HepG2 (cell line): ENCODE measurements around the gene CCL19. TPM values are rescaled to one million over a fixed set of nuclear protein-coding genes. Genes with fewer than 3 reads are reported as not detected.

Source experiments
- BCL6 ChIP-seq: IDR thresholded peaks from 2 replicates; pipeline ENCODE4 v1.6.1; 2016; ENCODE audit warnings: missing genetic modification reagents, missing compliant biosample characterization
- MATR3 ChIP-seq: sonication (generic); formaldehyde crosslinking; IDR thresholded peaks from 2 replicates; pipeline ENCODE4 v1.4.0; 2020; ENCODE audit warnings: missing genetic modification reagents
- MED1 ChIP-seq: sonication (generic); formaldehyde crosslinking; IDR thresholded peaks from 2 replicates; pipeline ENCODE4 v1.4.0; 2020; ENCODE audit warnings: missing genetic modification reagents
- ONECUT2 ChIP-seq: sonication (generic); formaldehyde crosslinking; IDR thresholded peaks from 2 replicates; pipeline ENCODE4 v1.4.0; 2020; ENCODE audit warnings: missing genetic modification reagents
- SAP130 ChIP-seq: IDR thresholded peaks from 2 replicates; pipeline ENCODE4 v1.6.1; 2016; ENCODE audit warnings: low read depth
- SSRP1 ChIP-seq: IDR thresholded peaks from 2 replicates; pipeline ENCODE4 v1.6.1; 2016; ENCODE audit warnings: control low read depth
- THAP11 ChIP-seq: IDR thresholded peaks from 2 replicates; pipeline ENCODE4 v1.6.1; 2016; ENCODE audit warnings: missing biosample characterization, missing genetic modification reagents
- ZEB1 ChIP-seq: IDR thresholded peaks from 2 replicates; pipeline ENCODE4 v1.6.1; 2012; ENCODE audit warnings: mild to moderate bottlenecking, low read depth, inconsistent platforms; ENCODE audit not compliant: insufficient replicate concordance
- ZFP37 ChIP-seq: sonication (generic); formaldehyde crosslinking; IDR thresholded peaks from 2 replicates; pipeline ENCODE4 v1.4.0; 2020; ENCODE audit warnings: missing genetic modification reagents, borderline replicate concordance
- ZFP41 ChIP-seq: sonication (generic); formaldehyde crosslinking; IDR thresholded peaks from 2 replicates; pipeline ENCODE4 v1.4.0; 2020; ENCODE audit warnings: mild to moderate bottlenecking, missing genetic modification reagents, borderline replicate concordance
- ZKSCAN1 ChIP-seq: fragments of 150-350 bp; IDR thresholded peaks from 2 replicates; pipeline ENCODE4 v1.6.1; 2014; ENCODE audit warnings: low read length
- ZNF225 ChIP-seq: sonication (generic); formaldehyde crosslinking; IDR thresholded peaks from 2 replicates; pipeline ENCODE4 v1.4.0; 2020; ENCODE audit warnings: mild to moderate bottlenecking, missing genetic modification reagents
- ZNF589 ChIP-seq: sonication (generic); formaldehyde crosslinking; conservative IDR thresholded peaks from 2 replicates; pipeline ENCODE4 v1.8.0; 2022; ENCODE audit warnings: mild to moderate bottlenecking, moderate library complexity, missing genetic modification reagents
- ZNF616 ChIP-seq: sonication (generic); formaldehyde crosslinking; IDR thresholded peaks from 2 replicates; pipeline ENCODE4 v1.5.0; 2020; ENCODE audit warnings: low read depth, mild to moderate bottlenecking, missing genetic modification reagents
- ZSCAN29 ChIP-seq: sonication (generic); formaldehyde crosslinking; conservative IDR thresholded peaks from 2 replicates; pipeline ENCODE4 v1.4.0; 2020; ENCODE audit warnings: mild to moderate bottlenecking, missing genetic modification reagents
- ZSCAN31 ChIP-seq: sonication (generic); formaldehyde crosslinking; IDR thresholded peaks from 2 replicates; pipeline ENCODE4 v1.5.0; 2020; ENCODE audit warnings: low read depth, mild to moderate bottlenecking, missing genetic modification reagents
- polyA plus RNA-seq, 8 experiments: library from polyadenylated mRNA; depleted of rRNA in 3 of 8; stranded (reverse) in 7 of 8; unstranded in 1 of 8; fragments of >200 nt; fragmentation: Illumina TruSeq in 4 of 8; extraction: Trizol in 4 of 8; gene quantifications; 2 replicates each; pipeline versions ENCODE4 v1.2.1 to v1.2.3, GENCODE V29; 2011 to 2016; ENCODE audit warnings: low read depth in 4 of 8, missing spikeins in 1 of 8, mixed read lengths in 1 of 8; ENCODE audit not compliant: insufficient read depth in 1 of 8
- total RNA-seq, 5 experiments: library from RNA; depleted of rRNA; stranded (reverse); fragments of >200 nt; fragmentation: Illumina TruSeq; extraction: Trizol; gene quantifications; 2 replicates each; pipeline ENCODE4 v1.2.3, GENCODE V29; 2016; ENCODE audit warnings: low read depth in 1 of 5
- TF ChIP-seq, protein P1 (sequence below): sonication (generic); formaldehyde crosslinking; IDR thresholded peaks from 2 replicates; pipeline ENCODE4 v1.5.1; 2020; ENCODE audit warnings: mild to moderate bottlenecking, moderate library complexity, missing genetic modification reagents
- TF ChIP-seq, protein P2 (sequence below): sonication (generic); formaldehyde crosslinking; IDR thresholded peaks from 2 replicates; pipeline ENCODE4 v1.4.0; 2020; ENCODE audit warnings: missing genetic modification reagents
- TF ChIP-seq, protein P3 (sequence below): IDR thresholded peaks from 2 replicates; pipeline ENCODE4 v1.6.1; 2012; ENCODE audit warnings: inconsistent platforms
- TF ChIP-seq, protein P4 (sequence below): sonication (generic); formaldehyde crosslinking; IDR thresholded peaks from 2 replicates; pipeline ENCODE4 v1.4.0; 2020; ENCODE audit warnings: missing genetic modification reagents, borderline replicate concordance
- TF ChIP-seq, protein P5 (sequence below): sonication (generic); formaldehyde crosslinking; IDR thresholded peaks from 2 replicates; pipeline ENCODE4 v1.8.1; 2023; ENCODE audit warnings: mild to moderate bottlenecking, inconsistent platforms, moderate library complexity, missing genetic modification reagents, borderline replicate concordance

Gene CCL19
- total and polyA plus RNA-seq, 2 of the 13 experiments (the other 11 are each of a cell fraction or from before 2014, with no cell fraction given) = not detected

DNA sequence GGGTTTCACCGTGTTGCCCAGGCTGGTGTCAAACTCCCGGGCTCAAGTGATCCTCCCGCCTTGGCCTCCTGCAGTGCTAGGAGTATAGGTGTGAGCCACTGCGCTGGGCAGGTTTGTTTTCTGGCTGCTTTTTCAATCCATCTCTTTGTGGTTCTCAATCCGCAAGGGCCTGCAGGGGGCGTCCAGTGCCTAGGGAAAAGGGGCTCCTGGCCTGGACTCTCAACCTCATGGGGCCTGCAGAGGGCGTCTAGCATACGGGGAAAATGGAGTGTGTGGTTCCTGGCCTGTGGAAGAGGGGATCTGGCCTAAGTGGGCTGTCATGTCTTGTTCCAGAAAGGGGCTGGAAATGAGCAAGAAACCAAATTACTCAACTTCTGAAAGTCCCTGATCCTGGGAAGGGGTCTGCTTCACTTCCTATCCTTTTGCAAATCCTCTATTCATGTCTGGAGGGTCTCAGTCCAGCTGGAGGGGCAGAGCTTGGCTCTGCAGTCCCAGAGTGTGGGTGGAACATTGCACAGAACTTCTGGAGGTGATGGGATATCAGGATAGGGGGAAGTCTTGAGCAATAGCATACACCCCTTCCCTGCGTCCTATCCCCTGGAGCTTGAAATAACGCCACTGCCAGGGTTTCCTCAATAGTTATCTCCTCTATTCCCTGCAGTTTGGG is 15.9 kb downstream of the CCL19 start (continued):
- no peak for TF ChIP-seq ZEB1
- peak; percentile 47; the same call in 1 of the 2 replicates for TF ChIP-seq MED1 (CRISPR knock-in tag)
- TF ChIP-seq, protein P1, sequence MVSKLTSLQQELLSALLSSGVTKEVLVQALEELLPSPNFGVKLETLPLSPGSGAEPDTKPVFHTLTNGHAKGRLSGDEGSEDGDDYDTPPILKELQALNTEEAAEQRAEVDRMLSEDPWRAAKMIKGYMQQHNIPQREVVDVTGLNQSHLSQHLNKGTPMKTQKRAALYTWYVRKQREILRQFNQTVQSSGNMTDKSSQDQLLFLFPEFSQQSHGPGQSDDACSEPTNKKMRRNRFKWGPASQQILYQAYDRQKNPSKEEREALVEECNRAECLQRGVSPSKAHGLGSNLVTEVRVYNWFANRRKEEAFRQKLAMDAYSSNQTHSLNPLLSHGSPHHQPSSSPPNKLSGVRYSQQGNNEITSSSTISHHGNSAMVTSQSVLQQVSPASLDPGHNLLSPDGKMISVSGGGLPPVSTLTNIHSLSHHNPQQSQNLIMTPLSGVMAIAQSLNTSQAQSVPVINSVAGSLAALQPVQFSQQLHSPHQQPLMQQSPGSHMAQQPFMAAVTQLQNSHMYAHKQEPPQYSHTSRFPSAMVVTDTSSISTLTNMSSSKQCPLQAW (CRISPR knock-in tag) = peak; percentile 84
- no peak for TF ChIP-seq ZSCAN29 (CRISPR knock-in tag)
- TF ChIP-seq ZNF225 (CRISPR knock-in tag) = no peak
- TF ChIP-seq ZFP41 (CRISPR knock-in tag) = no peak
- TF ChIP-seq, protein P2, sequence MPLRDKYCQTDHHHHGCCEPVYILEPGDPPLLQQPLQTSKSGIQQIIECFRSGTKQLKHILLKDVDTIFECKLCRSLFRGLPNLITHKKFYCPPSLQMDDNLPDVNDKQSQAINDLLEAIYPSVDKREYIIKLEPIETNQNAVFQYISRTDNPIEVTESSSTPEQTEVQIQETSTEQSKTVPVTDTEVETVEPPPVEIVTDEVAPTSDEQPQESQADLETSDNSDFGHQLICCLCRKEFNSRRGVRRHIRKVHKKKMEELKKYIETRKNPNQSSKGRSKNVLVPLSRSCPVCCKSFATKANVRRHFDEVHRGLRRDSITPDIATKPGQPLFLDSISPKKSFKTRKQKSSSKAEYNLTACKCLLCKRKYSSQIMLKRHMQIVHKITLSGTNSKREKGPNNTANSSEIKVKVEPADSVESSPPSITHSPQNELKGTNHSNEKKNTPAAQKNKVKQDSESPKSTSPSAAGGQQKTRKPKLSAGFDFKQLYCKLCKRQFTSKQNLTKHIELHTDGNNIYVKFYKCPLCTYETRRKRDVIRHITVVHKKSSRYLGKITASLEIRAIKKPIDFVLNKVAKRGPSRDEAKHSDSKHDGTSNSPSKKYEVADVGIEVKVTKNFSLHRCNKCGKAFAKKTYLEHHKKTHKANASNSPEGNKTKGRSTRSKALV (CRISPR knock-in tag) = peak; percentile 69; the same call in 1 of the 2 replicates
- TF ChIP-seq, protein P3, sequence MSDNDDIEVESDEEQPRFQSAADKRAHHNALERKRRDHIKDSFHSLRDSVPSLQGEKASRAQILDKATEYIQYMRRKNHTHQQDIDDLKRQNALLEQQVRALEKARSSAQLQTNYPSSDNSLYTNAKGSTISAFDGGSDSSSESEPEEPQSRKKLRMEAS = no peak
- TF ChIP-seq, protein P4, sequence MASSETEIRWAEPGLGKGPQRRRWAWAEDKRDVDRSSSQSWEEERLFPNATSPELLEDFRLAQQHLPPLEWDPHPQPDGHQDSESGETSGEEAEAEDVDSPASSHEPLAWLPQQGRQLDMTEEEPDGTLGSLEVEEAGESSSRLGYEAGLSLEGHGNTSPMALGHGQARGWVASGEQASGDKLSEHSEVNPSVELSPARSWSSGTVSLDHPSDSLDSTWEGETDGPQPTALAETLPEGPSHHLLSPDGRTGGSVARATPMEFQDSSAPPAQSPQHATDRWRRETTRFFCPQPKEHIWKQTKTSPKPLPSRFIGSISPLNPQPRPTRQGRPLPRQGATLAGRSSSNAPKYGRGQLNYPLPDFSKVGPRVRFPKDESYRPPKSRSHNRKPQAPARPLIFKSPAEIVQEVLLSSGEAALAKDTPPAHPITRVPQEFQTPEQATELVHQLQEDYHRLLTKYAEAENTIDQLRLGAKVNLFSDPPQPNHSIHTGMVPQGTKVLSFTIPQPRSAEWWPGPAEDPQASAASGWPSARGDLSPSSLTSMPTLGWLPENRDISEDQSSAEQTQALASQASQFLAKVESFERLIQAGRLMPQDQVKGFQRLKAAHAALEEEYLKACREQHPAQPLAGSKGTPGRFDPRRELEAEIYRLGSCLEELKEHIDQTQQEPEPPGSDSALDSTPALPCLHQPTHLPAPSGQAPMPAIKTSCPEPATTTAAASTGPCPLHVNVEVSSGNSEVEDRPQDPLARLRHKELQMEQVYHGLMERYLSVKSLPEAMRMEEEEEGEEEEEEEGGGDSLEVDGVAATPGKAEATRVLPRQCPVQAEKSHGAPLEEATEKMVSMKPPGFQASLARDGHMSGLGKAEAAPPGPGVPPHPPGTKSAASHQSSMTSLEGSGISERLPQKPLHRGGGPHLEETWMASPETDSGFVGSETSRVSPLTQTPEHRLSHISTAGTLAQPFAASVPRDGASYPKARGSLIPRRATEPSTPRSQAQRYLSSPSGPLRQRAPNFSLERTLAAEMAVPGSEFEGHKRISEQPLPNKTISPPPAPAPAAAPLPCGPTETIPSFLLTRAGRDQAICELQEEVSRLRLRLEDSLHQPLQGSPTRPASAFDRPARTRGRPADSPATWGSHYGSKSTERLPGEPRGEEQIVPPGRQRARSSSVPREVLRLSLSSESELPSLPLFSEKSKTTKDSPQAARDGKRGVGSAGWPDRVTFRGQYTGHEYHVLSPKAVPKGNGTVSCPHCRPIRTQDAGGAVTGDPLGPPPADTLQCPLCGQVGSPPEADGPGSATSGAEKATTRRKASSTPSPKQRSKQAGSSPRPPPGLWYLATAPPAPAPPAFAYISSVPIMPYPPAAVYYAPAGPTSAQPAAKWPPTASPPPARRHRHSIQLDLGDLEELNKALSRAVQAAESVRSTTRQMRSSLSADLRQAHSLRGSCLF (CRISPR knock-in tag) = no peak
- no peak for TF ChIP-seq MATR3 (CRISPR knock-in tag)
- TF ChIP-seq ZNF616 (CRISPR knock-in tag) = no peak
- no peak for TF ChIP-seq ZKSCAN1
- no peak for TF ChIP-seq SSRP1 (CRISPR knock-in tag)
- TF ChIP-seq BCL6 = no peak
- no peak for TF ChIP-seq ZSCAN31 (CRISPR knock-in tag)
- no peak for TF ChIP-seq ZFP37 (CRISPR knock-in tag)
- TF ChIP-seq ZNF589 (CRISPR knock-in tag) = no peak
- 0 out of 2 replicates have a peak, but pooled peaks have one; percentile 34 for TF ChIP-seq THAP11
- no peak for TF ChIP-seq SAP130
- TF ChIP-seq, protein P5, sequence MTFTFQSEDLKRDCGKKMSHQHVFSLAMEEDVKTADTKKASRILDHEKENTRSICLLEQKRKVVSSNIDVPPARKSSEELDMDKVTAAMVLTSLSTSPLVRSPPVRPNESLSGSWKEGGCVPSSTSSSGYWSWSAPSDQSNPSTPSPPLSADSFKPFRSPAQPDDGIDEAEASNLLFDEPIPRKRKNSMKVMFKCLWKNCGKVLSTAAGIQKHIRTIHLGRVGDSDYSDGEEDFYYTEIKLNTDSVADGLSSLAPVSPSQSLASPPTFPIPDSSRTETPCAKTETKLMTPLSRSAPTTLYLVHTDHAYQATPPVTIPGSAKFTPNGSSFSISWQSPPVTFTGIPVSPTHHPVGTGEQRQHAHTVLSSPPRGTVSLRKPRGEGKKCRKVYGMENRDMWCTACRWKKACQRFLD (CRISPR knock-in tag) = no peak
- no peak for TF ChIP-seq ONECUT2 (CRISPR knock-in tag)
